ENCODE data around the gene CLK4. TPM values are rescaled to one million over a fixed set of nuclear protein-coding genes. Genes with fewer than 3 reads are reported as not detected.
A peak's percentile ranks its signal among the peaks of the same experiment; 100 is the strongest.

Gene CLK4
- total and polyA plus RNA-seq, 2 donors from 2014 or later = 15.4 to 37.8 TPM

DNA sequence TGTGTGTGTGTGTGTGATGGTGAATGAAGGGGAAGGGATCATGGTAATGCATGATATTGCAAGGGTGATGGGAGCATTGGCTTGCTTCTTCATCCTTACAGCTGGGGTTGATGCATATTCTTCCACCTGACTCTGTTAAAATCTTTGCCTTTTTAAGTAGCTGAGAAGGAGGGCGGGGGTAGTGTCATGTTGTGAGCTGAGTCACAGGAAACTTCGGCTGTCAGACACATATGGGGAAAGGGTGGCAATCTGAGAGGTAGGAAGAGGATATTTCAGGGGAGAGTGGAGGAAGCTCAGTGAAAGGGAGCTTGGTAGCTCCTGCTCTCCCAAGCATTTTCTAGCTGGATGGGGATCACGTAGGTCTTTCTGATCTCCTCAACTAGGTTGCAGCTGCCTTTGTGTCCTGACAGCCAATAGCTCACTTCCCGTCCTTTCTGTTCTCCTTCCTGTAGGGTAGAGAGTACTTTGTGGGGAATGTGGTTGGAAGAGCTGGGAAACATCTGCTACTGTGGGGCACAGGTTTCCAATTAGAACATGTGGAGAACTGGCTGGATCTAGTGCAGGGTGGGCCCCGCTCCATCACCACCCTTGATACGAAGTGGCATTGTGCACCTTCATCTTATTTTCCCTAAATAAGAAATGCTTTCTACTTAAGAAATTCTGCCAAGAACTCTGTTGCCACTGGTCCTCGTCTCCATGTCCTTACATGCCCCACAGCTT is 18.1 kb upstream of the CLK4 start:
- Histone ChIP-seq H3K36me3 (ENCODE audit: control insufficient read depth in 2 of 3, insufficient read depth in 3 of 3, low read length in 3 of 3) (no peaks in the 10 kb centered on the region), H3K4me3 (ENCODE audit: low read length in 3 of 3) (no peak overlapping the region), H3K9me3 (ENCODE audit: control insufficient read depth in 2 of 3, insufficient read depth in 1 of 3, low read length in 3 of 3) (peaks cover 0 to 11% (median 0%) of the 10 kb centered on the region in 3 donors), H3K9ac (ENCODE audit: low read length in 3 of 3) (no peak overlapping the region), H3K27ac (ENCODE audit: low read depth in 2 of 2, low read length in 2 of 2) (no peak overlapping the region), H3K4me1 (ENCODE audit: control insufficient read depth in 2 of 3, insufficient read depth in 2 of 3, low read depth in 1 of 3, low read length in 3 of 3) (no peaks in the 10 kb centered on the region), H3K27me3 (ENCODE audit: control insufficient read depth, insufficient read depth, low read length) (no peaks in the 10 kb centered on the region)
- no peak for TF ChIP-seq CTCF (IDR thresholded peaks at IDR 0.05; ENCODE audit: borderline replicate concordance, extremely low read depth, insufficient read depth)
- no peak for FAIRE-seq
- intact Hi-C loops (cut with DNase I) = no loop called here
- DNase-seq = no peak

- H3K36me3 ChIP-seq (ENCODE audit: control insufficient read depth in 2 of 3, insufficient read depth in 3 of 3, low read length in 3 of 3) = no peaks in the 10 kb centered on the region
- FAIRE-seq (no peak), DNase-seq (peak in 1 of 5 donors; percentile 31)
- no peak overlapping the region for H3K27ac ChIP-seq (ENCODE audit: low read depth in 2 of 2, low read length in 2 of 2)
- H3K27me3 ChIP-seq (ENCODE audit: control insufficient read depth, insufficient read depth, low read length) = no peaks in the 10 kb centered on the region
- intact Hi-C loops (cut with DNase I) = no loop called here
- peaks cover 0 to 11% (median 0%) of the 10 kb centered on the region in 3 donors for H3K9me3 ChIP-seq (ENCODE audit: control insufficient read depth in 2 of 3, insufficient read depth in 1 of 3, low read length in 3 of 3)
- TF ChIP-seq CTCF (IDR thresholded peaks at IDR 0.05; ENCODE audit: borderline replicate concordance, extremely low read depth, insufficient read depth) = no peak
- H3K9ac ChIP-seq (ENCODE audit: low read length in 3 of 3) = no peak overlapping the region
- H3K4me1 ChIP-seq (ENCODE audit: control insufficient read depth in 2 of 3, insufficient read depth in 2 of 3, low read depth in 1 of 3, low read length in 3 of 3) = no peaks in the 10 kb centered on the region
- H3K4me3 ChIP-seq (ENCODE audit: low read length in 3 of 3) = no peak overlapping the region
These were observed 15.6 kb upstream of the CLK4 start for GRCh38 chr5:178642351-178642909.

DNA sequence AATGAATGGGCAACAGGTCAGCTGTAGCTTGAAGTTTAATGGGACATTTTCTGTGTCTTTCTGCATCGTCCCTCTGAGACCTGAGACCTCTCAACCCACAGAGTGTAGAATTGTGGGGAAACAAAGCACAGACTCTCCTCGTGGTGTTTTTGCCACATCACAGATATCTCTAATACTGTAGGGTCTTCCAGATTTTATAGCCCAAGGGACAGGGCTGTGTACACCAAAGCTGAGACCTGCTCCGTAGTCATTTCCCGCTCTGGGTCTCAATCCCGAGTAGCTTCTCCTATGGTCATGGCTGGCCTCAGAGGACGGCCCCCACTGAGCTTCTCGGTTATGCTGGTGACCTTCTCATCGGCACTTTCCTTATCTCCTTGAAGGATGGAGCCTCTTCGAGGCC is 14.9 kb upstream of the CLK4 start:
- no peaks in the 10 kb centered on the region for H3K27me3 ChIP-seq (ENCODE audit: control insufficient read depth, insufficient read depth, low read length)
- no peak overlapping the region for H3K27ac ChIP-seq (ENCODE audit: low read depth in 2 of 2, low read length in 2 of 2)
- no peak overlapping the region for H3K4me3 ChIP-seq (ENCODE audit: low read length in 3 of 3)
- no peak for TF ChIP-seq CTCF (IDR thresholded peaks at IDR 0.05; ENCODE audit: borderline replicate concordance, extremely low read depth, insufficient read depth)
- H3K9me3 ChIP-seq (ENCODE audit: control insufficient read depth in 2 of 3, insufficient read depth in 1 of 3, low read length in 3 of 3) = peaks cover 0 to 11% (median 0%) of the 10 kb centered on the region in 3 donors
- H3K9ac ChIP-seq (ENCODE audit: low read length in 3 of 3) = no peak overlapping the region
- H3K4me1 ChIP-seq (ENCODE audit: control insufficient read depth in 2 of 3, insufficient read depth in 2 of 3, low read depth in 1 of 3, low read length in 3 of 3) = no peaks in the 10 kb centered on the region
- intact Hi-C loops (cut with DNase I) = no loop called here
- no peak for FAIRE-seq
- no peak for DNase-seq
- no peaks in the 10 kb centered on the region for H3K36me3 ChIP-seq (ENCODE audit: control insufficient read depth in 2 of 3, insufficient read depth in 3 of 3, low read length in 3 of 3)

Measured in kidney (tissue), 14 donors.